Testis (tissue), 2 donors: ENCODE data around the gene CELSR1.

Source experiments
- CTCF ChIP-seq, 3 experiments: fragments of 450-650 bp in 2 of 3; fragments of 200-600 bp in 1 of 3; sonication (generic) in 1 of 3; IDR thresholded peaks; one replicate each; pipeline ENCODE4 v1.5.1; 2016 to 2019; ENCODE audit warnings: antibody characterized with exemption in 3 of 3, mild to moderate bottlenecking in 2 of 3, moderate library complexity in 1 of 3
- POLR2A ChIP-seq: fragments of 450-650 bp; IDR thresholded peaks from one replicate; pipeline ENCODE4 v1.6.1; 2017; ENCODE audit warnings: antibody characterized with exemption, mild to moderate bottlenecking, moderate library complexity

GRCh38 chr22:46402505-46402904 is 134.9 kb downstream of the CELSR1 start:
- no peak for TF ChIP-seq CTCF (IDR thresholded peaks at IDR 0.05)
- TF ChIP-seq POLR2A: no peak
